HS-27A (cell line): ENCODE measurements around the gene CYP1A2.
"Not testable (repeated sequence)": the region's sequence is repeated elsewhere in the genome, so short reads cannot be mapped to it uniquely, and the experiment has no call there.

Experiments
- DNase-seq: peaks from one replicate; pipeline ENCODE4 v3.0.0-alpha.2; 2012; ENCODE audit warnings: low read depth, missing footprints

CYP1A2 gene

DNA sequence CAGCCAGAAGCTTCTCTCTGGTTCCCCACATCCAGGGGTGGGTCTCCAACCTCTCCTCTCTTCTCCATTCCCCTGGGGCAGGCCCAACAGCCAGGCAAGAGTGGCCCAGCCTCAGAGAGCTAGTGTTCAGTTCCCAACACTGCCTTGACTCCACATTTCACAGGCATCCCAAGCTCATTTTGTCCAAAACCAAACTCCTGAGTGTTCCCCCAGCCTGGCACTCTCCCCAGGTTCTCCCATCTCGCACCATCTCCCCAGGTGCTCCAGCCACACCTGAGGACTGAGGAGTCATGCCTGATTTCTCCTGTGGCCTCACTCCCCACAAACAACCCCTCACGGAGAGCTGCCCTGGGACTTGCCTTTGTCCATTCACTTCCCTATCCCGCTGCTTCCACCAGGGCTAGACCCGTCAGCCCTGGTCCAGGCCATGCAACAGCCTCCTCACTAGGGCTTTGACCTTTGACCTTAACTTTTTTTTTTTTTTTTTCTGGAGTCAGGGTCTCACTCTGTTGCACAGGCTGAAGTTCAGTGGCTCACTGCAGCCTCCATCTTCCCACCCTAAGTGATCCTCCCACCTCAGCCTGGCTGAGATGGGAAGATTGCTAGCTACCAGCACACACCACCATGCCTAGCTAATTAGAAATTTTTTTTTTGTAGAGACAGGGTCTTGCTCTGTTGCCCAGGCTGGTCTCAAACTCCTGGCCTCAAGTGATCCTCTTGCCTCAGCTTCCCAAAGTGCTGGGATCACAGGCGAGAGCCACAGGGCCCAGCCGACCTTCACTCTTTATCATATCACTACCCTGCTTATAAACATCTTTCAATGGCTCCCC is 29.3 kb downstream of the CYP1A2 start:
- DNase-seq, result no peak

DNA sequence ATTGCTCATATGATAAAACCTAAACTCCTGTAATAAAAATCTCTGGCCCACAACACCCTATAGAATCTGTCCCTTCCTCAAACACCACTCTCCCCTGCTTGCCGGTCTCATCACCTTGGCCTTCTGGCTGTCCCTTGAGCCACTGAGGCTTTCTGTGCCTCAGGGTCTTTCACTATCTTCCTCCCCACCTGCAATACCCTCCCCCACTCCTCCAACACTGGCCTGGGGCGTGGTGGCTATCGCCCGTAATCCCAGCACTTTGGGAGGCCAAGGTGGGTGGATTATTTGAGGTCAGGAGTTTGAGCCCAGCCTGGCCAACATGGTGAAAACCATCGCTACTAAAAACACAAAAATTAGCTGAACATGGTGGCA is 29.9 kb downstream of the CYP1A2 start:
- no peak for DNase-seq

DNA sequence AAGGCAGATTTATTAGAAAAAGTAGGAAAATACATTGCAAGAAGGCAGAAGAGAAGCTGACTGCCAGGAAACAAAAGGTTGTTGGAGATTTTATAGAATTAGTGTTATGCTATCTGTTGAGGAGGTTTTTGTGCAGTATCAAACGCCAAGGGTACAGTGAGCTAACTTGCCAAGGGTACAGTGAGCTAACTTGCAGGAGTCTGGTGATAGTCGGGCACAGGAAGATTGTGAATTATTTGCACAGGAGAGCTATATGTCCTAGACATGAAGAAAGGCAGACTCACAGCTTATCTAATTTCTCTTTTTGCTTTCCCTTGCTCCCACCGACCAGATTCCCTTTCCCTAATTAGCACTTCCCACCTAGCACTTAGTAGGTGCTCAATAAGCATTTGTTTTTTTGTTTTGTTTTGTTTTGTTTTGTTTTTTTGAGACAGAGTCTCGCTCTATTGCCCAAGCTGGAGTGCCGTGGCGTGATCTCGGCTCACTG is 30.6 kb downstream of the CYP1A2 start:
- DNase-seq, result no peak

DNA sequence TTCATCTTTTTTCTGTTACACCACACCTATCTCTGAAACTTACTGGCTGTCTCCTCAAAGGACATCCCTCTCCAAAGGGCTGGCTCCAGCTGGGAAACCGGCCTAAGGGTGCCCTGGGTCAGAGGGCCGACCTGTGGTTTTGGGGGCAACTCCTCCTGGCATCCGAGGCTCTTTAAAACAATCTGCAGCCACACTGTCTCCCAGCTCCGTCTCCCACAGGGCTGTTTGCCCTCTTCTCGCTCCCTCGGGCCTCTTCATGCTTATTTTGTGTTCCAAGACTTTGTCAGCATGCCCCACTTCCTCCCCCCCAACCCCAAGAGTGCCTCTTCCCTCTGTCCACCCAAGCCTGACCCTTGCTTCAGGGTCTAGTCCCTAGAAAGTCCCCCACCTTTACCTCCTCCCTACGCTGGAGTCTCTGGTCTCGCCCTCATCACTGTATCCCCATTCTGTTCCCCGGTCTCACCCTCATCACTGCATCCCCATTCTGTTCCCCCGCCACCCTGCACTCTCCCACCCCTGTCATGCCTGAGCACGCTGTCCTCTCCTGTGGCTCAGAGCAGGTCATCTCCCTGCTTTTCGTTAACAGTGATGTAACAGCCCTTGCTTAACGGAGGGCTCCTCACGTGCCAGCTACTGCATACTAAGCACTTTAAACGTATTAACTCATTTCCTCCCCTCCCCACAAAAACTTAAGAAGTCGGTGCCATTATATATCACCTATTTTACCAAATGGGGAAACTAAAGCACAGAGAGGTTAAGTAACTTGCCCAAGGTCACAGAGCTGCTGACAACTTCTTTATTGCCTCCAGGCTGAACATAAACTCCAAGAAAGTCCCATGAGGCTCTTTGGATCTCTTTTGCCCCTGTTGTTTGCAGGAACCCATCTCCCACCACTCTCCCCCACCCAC is 32.1 kb downstream of the CYP1A2 start:
- no peak for DNase-seq

DNA sequence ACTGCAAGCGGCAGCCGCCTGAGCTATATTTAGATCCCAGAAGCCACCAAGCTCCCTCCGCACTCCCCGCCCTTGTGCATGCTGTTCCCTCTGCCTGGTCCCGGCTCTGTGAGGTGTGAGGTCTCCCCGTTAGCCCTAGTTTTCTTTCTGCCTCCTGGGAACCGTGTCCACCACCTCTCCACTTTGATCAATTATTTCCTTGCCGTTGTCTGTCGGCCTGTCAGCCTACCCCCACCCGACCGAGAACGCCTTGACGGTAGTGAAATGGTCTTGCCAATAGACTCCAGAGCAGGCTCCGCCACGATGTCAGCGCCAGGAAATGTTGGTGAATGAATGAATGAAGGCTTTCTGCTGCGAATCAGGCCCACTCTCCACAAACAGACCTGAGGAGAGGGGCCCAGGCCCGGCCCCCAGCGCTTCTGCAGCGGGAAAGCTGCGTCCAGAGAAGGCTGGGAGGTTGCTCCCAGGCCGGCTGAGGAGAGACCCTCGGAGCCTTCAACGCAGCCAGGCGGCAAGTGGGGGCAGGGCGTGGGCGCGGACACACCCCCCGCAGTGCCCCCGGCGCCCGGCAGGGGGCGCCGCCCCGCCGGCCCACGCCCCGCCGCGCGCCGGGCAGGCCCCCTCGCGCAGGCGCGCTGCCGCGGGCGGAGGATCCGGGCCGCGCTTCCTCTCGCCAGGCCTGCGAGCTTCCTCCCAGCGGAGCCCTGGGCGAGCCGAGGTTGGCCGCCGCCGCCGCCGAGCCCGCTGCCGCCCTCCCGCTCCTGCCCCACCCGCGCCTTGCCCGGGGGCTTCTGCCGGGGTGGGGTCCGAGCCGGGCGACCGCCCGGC is 33.0 kb downstream of the CYP1A2 start, which contains the start of gene CSK:
Gene CSK (plus strand): TSS at position 650 of the 828 bp plus-strand sequence. CDS start 16,218 bp downstream, outside the sequence.
- DNase-seq, result no peak

DNA sequence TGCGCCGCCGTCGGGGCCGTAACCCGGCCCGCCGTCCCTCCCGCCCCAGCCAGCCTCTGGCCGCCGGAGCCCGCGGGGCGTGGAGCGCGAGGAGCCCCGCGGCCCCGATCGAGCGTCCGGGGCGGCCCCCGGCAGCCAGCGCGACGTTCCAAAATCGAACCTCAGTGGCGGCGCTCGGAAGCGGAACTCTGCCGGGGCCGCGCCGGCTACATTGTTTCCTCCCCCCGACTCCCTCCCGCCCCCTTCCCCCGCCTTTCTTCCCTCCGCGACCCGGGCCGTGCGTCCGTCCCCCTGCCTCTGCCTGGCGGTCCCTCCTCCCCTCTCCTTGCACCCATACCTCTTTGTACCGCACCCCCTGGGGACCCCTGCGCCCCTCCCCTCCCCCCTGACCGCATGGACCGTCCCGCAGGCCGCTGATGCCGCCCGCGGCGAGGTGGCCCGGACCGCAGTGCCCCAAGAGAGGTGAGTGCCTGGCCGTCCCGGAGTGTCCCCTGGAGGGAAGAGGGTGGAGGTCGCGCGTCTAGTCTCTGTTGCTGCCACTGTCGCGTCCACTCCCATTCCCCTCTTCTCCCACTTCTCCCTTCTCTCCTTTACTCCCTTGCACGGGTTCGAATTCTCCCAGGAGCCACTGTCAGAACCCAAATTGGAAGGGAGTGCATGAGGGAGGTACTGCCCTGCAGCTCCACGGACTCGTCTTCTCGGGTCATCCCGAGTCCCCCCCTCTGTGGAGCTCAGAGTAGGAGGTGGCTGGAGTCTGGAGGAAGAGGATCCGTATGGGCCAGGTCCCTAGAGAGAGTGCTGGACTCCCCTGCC is 33.8 kb downstream of the CYP1A2 start:
- no peak for DNase-seq

DNA sequence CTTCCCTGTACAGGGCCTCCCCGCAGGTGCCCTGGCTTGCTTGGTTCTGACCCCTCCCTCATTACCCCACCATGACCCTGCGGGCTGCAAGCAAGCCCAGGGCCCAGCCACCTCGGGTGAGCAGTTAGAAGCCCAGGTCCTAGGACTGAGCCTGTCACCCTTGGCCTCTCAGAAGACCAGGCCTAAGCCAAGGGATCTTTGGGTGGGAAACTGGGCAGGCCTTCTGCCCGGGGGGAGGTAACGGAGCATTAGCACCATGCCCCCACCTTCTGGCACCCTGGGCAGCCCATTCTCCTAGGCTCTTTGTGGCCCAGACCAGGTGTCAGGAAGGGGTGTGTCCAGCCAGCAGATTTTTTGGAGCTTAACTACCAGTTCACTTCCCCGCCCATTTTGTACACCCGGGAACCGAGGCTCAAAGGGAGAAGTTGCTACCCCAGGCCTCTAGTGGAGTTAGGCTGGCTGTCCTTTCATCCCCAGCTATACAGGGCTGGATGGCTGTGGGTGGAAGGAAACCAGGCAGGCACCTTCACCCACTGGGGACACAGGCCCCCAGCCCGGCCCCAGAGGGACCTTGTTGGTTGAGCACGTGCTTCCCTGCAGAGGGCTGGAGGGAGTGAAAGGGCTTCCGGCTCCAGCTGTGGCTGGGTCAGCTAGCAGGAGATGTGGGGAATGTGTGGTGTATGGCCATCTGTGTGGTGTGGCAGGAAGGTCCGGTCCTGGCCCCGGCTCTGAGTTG is 34.6 kb downstream of the CYP1A2 start:
- peak; percentile 55 for DNase-seq

DNA sequence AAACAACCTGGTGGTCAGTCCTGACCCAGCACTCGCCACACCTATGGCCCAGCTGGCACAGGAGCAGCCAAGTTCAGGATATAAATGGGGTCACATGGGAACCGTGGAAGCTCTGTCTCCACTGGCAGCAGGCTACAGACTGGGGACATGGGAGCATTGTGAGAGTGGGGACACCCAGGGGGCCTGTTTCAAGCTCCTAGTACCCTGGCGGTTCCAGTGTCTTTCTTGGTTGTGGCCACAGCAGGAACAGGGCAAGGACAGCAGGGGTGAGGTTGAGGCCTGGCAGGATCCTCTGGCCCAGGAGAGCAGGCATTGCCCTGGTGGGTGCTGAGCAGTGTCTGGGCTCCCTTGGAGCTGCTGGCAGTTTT is 35.1 kb downstream of the CYP1A2 start:
- DNase-seq, result no peak

DNA sequence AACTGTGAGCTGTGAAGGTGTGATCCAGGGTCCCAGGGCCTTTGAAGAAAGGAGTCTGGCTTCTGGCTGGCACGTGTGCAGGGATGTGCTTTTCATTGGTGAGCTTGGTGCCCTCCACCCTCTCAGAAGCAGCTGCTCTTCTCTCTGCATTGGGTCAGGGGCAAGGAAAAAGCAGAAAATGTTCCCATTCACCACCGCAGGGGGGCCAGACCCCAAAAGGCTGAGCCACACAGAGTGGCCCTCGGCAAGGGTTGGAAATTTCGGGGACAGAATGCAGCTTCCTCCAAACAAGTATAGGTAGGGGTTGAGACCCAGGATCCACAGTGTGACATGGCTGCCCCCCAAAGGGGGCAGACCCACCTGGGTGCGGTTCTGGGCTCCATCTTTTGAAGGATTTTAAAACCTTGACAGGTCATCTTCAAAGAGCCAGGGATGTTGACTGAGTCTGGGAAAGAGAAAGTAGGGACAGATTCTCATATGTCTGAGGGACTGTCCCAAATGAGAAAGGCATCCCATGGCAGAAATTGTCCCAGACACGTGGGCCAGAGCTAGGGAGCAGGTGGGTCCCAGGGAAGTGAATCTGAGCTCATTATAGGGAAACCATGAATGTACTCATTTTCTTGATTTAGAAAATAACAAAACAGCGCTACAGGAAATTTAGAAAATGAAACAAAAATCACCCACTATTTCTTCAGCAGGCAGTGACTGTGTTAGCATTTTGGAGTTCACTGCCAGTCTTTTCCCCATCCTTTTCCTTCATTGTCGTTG is 36.0 kb downstream of the CYP1A2 start:
- DNase-seq, result no peak

DNA sequence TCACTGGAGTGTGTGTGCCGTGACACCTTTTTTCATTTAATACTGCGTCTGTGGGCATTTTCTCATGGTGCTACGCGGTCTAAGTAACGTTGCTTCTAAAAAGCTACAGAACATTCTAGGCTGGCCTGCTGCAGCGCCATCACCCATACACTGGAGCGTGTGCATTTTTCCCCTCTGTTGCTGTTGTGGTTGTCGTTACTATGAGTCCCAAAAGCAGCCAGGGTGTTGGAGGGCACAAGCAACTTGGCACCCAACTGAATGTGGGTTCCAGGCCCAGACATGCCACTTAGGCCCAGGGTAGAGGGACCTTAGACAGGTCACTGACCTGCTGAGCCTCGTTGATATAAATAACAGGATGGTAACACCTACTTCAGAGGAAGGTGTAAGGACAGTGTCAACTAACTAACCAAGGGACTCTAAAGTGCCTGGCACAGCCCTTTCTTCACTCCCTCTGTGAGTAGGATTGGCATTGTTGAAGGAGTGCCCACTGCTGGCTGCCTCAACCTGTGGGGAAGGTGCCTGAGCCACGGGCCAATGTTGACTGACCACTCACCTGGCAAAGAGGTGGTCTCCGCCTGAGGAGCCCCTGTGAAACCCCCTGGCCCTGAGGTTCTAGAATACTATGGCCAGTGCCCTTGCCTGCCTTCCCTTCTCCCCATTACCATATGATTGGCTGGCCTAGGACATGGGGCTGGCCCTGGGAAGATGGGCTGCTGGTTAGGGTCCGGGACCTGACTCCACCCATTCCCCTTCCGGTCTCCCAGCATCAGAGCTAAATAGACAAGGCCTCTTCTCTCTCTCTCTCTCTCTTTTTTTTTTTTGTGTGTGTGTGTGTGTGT is 36.8 kb downstream of the CYP1A2 start:
- no peak for DNase-seq

DNA sequence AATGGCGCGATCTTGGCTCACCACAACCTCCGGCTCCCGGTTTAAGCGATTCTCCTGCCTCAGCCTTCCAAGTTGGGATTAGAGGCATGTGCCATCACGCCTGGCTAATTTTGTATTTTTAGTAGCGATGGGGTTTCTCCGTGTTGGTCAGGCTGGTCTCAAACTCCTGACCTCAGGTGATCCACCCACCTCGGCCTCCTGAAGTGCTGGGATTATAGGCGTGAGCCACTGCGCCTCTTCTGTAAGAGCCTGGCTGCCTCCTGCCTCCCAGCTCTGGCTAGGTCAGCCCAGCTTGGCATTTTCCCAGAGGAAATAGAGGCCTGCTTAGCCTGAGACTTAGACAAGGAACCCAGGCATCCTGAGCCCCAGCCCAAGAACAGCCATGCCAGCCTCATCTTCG is 37.4 kb downstream of the CYP1A2 start:
- not testable (repeated sequence) for DNase-seq

DNA sequence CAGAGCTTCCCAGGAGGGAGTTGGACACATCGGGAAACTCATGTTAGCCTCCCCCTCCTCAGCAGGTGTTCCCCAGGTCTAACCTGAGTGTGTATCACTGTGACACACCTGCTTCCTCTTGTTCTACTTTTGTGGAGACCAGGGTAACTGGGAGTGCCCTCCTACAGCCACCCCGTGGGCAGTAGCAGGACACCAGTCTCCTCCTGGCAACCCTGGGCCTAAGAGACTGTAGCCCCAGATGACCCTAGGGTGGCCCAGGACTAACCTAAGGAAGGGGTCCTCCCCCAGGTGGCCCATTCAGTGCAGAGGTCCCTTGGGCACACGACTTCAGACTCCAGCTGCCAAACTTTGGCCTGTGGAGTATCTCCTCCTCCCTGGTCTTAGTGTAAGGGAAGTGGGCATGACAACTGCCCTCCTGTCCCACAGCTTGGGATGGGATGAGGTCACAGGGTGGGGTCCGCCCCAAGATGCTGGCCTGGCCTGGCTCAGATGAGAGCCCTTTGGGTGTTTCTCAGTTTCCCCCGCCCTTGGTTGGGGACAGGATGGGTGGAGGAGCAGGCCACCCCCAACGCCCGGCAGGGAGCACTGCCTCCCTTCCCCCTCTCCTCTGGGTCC is 38.0 kb downstream of the CYP1A2 start:
- no peak for DNase-seq

DNA sequence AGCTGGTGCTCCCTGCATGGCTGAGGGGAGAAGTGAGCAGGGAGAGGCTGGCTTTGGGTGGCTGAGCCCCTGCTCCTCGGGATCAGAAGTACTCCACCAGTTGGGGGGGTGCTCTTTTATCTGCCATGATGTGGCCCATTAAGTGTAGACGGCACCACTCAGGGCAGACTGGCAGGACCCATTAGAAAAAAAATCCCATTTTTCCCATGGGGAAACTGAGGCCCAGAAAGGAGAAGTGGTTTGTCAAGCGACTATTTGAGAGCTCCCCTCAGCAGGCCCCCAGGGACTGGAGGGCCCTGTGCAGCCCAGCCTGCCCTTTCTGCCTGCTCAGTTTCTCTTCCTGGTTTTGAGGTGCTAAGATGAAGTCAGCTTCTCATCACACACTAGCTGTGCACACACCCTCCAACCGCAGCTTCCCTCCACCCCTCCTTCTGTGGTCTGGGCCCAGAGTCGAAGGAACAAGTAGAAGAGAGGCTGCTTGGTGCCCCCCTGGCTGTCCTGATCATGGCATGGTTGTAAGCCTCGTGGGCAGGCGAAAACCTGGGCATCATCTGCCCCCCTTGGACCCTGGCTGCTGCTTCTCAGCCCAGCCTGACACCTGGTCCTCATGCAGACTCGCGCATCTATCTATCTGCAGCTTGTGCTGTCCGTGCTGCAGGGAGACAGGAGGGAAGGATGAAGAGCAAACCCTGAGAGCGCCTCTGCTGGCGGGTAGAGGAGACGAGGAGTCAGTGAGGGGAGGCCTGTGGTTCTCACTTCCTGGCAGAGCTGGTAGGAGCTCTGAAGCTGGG is 38.8 kb downstream of the CYP1A2 start:
- no peak for DNase-seq

DNA sequence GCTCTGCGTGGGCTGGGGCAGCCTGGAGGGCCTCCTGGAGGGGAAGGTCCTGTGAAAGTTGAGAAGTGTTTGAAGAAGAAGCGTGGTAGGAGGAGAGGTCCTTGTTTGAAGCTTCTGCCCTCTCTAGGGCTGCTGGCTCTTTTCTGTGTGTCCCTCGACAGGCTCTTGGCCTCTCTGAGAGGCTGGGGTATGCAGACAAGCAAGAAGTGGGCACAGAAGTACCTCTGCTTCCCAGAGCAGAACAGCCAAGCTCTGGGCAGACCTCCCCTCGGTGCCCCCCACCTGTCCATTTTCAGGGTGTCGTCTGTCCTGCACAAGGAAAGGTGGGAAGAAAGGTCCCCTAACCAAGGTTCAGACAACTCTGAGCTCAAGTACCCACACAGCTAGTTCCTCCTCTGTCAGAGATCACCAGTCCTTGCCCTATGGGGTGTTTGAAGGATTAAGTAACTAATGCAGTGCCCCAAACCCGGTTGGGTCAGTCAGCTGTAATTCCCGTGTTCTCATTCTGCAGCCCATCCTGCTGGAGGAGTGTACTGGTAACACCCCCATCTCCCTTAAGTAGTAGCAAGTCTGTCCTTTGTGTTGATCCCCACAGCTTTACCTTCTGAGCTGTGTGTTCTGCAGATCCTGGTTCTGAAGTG is 39.5 kb downstream of the CYP1A2 start:
- no peak for DNase-seq

DNA sequence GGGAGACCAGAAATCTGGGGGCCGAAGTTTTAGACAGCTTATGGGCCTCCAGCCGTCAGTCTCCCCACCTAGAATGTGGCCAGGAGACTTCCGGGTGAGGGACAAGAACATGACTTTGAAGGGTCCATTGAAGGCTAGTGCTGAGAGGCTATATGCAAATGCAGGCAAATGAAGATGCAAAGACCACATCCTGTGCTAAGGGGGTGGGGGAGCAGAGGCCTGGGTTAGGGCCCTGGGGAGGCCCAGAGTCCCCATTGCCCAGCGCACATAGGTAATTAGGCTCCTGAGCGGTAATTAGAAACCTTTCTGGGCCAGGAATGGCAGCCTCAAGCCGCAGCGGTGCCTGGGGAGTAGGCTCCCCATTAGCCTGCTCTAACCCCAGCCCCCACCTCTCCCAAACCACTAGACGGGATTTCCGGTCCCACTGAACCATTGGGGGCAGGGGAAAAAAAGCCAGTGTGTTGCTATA is 40.1 kb downstream of the CYP1A2 start:
- DNase-seq, result no peak

DNA sequence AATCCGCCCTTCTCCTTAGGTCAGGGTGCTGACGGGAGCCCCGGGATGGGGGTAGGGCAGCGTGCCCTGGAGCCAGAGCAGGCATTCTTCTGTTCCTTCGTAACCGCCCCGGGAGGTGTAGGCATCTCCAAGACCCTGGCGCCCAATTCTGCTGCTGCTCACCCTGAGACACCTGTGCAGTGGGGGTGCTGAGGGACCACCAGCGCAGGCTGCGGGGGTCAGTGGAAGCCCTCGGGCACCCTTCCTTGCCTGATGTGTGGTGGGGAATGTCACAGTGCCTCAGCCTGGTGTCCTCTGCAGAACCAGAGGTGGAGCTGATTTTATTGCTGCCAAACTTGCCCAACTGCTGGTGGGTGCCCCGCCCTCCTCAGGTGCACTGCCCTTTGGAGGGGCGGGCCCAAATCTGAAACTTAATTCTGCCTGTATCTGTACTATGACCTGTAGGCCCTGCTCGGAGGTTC is 40.6 kb downstream of the CYP1A2 start:
- DNase-seq, result no peak

DNA sequence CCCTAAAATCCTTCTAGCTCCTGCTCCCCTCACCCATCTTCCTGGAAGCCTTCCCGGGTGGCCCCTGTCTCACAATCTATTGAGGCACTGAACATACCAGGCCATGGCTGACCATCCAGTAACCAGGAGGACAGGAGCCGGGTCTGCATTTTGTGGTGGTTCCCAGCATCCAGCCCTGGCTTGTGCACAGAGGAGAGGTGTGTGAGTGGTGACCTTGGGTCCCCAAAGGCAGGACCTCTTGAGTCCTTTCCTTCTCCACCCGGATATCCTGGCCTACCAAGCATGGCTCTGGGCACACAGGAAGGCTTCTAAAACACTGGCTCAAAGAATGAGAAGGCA is 41.1 kb downstream of the CYP1A2 start:
- no peak for DNase-seq
